HUES6 (cell line): ENCODE measurements around the gene RPTOR.

Source experiments
- H3K27ac ChIP-seq: 2 replicates; pipeline ENCODE4 v1.7.0; 2013; ENCODE audit warnings: low read depth, mild to moderate bottlenecking, low read length, inconsistent platforms
- H3K27me3 ChIP-seq: 2 replicates; pipeline ENCODE4 v1.6.1; 2013; ENCODE audit warnings: low read length; ENCODE audit not compliant: control insufficient read depth, insufficient read depth
- H3K36me3 ChIP-seq: 2 replicates; pipeline ENCODE4 v1.6.1; 2013; ENCODE audit warnings: low read length; ENCODE audit not compliant: control insufficient read depth, insufficient read depth
- H3K4me1 ChIP-seq: 2 replicates; pipeline ENCODE4 v1.6.1; 2013; ENCODE audit warnings: low read length; ENCODE audit not compliant: control insufficient read depth, insufficient read depth
- H3K4me3 ChIP-seq: 2 replicates; pipeline ENCODE4 v1.5.1; 2013; ENCODE audit warnings: low read depth, low read length
- H3K9ac ChIP-seq: one replicate; pipeline ENCODE4 v1.6.1; 2013; ENCODE audit warnings: mild to moderate bottlenecking, low read length
- H3K9me3 ChIP-seq: 2 replicates; pipeline ENCODE4 v1.6.1; 2013; ENCODE audit warnings: low read depth, low read length; ENCODE audit not compliant: control insufficient read depth, insufficient read depth

The RPTOR gene

DNA sequence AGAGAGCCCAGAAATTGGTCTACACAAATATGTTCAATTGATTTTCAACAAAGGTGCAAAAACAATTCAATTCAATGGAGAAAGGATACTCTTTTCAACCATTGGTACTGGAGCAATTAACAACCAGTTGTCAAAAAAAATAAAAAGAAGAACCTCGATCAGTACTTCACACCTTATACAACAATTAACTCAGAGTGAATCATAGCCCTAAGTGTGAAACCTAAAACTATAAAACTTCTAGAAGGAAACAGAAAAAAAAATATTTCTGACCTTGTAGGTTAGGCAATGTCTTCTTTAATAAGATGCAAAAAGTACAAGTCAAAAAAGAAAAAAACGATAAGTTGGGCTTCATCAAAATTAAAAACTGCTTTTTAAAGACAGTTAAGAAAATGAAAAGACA is 390.9 kb downstream of the RPTOR start:
- no peak overlapping the region for H3K27ac ChIP-seq
- peaks cover 4% of the 10 kb centered on the region for H3K27me3 ChIP-seq
- H3K9me3 ChIP-seq: no peaks in the 10 kb centered on the region
- H3K9ac ChIP-seq: no peak overlapping the region
- H3K4me1 ChIP-seq: peaks cover 5% of the 10 kb centered on the region
- H3K36me3 ChIP-seq: no peaks in the 10 kb centered on the region
- H3K4me3 ChIP-seq: no peak overlapping the region

DNA sequence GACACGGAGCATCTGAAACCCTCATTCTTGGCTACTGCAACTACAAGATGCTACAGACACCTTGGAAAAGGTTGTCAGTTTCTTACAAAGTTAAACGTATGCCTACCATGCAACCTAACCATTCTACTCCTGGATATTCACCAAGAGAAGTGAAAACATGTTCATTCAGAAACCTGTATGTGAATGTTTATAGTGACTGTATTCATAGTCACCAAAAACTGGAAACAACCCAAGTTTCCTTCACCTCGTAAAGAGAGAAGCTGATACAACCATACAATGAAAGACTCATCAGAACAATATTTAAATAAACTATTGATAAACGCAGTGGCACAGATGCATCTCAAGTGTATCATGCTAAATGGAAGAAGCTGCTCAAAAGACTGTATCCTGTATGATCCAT is 391.6 kb downstream of the RPTOR start:
- H3K27me3 ChIP-seq: no peaks in the 10 kb centered on the region
- H3K27ac ChIP-seq: no peak overlapping the region
- H3K9ac ChIP-seq: no peak overlapping the region
- H3K36me3 ChIP-seq: 0 out of 2 replicates have a peak, but pooled peaks cover 3% of the 10 kb centered on the region
- peaks cover 5% of the 10 kb centered on the region for H3K4me1 ChIP-seq
- H3K9me3 ChIP-seq: no peaks in the 10 kb centered on the region
- no peak overlapping the region for H3K4me3 ChIP-seq

- no peak overlapping the region for H3K27ac ChIP-seq
- H3K9ac ChIP-seq: no peak overlapping the region
- H3K36me3 ChIP-seq: 0 out of 2 replicates have a peak, but pooled peaks cover 3% of the 10 kb centered on the region
- H3K4me3 ChIP-seq: no peak overlapping the region
- H3K9me3 ChIP-seq: no peaks in the 10 kb centered on the region
- H3K27me3 ChIP-seq: no peaks in the 10 kb centered on the region
- H3K4me1 ChIP-seq: peaks cover under 1% of the 10 kb centered on the region
These were observed 392.1 kb downstream of the RPTOR start for GRCh38 chr17:80936723-80937122.

GRCh38 chr17:80937462-80938381 is 393.1 kb downstream of the RPTOR start:
- Histone ChIP-seq H3K9ac (no peak overlapping the region), H3K4me1 (no peaks in the 10 kb centered on the region), H3K27ac (no peak overlapping the region), H3K9me3 (no peaks in the 10 kb centered on the region), H3K4me3 (no peak overlapping the region), H3K36me3 (0 out of 2 replicates have a peak, but pooled peaks cover 3% of the 10 kb centered on the region), H3K27me3 (no peaks in the 10 kb centered on the region)

DNA sequence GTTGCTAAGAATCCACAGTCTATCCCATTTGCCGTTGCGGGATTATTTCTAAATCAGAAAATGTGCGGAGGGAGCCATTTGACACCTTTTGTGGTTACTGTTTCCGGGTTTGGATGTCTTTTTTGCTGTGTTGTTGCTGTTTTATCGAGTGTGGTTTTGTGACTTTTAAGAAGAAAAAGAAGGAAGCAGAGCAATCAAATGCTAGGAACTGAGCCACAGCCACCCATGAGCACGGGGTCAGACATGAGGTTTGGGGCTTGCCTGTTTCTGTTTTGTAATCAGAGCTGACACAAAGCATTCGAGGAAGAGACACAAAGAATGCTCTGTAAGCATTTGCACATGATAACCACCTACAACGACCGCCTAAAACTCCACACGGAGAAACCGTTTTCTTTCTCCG is 393.9 kb downstream of the RPTOR start:
- H3K9me3 ChIP-seq: no peaks in the 10 kb centered on the region
- no peaks in the 10 kb centered on the region for H3K27me3 ChIP-seq
- H3K36me3 ChIP-seq: 0 out of 2 replicates have a peak, but pooled peaks cover 3% of the 10 kb centered on the region
- no peak overlapping the region for H3K9ac ChIP-seq
- H3K4me3 ChIP-seq: no peak overlapping the region
- no peak overlapping the region for H3K27ac ChIP-seq
- H3K4me1 ChIP-seq: no peaks in the 10 kb centered on the region

- no peaks in the 10 kb centered on the region for H3K9me3 ChIP-seq
- no peaks in the 10 kb centered on the region for H3K27me3 ChIP-seq
- 0 out of 2 replicates have a peak, but pooled peaks cover 3% of the 10 kb centered on the region for H3K36me3 ChIP-seq
- no peak overlapping the region for H3K4me3 ChIP-seq
- no peak overlapping the region for H3K9ac ChIP-seq
- no peaks in the 10 kb centered on the region for H3K4me1 ChIP-seq
- H3K27ac ChIP-seq: no peak overlapping the region
These were observed 394.8 kb downstream of the RPTOR start for GRCh38 chr17:80939151-80940145.

DNA sequence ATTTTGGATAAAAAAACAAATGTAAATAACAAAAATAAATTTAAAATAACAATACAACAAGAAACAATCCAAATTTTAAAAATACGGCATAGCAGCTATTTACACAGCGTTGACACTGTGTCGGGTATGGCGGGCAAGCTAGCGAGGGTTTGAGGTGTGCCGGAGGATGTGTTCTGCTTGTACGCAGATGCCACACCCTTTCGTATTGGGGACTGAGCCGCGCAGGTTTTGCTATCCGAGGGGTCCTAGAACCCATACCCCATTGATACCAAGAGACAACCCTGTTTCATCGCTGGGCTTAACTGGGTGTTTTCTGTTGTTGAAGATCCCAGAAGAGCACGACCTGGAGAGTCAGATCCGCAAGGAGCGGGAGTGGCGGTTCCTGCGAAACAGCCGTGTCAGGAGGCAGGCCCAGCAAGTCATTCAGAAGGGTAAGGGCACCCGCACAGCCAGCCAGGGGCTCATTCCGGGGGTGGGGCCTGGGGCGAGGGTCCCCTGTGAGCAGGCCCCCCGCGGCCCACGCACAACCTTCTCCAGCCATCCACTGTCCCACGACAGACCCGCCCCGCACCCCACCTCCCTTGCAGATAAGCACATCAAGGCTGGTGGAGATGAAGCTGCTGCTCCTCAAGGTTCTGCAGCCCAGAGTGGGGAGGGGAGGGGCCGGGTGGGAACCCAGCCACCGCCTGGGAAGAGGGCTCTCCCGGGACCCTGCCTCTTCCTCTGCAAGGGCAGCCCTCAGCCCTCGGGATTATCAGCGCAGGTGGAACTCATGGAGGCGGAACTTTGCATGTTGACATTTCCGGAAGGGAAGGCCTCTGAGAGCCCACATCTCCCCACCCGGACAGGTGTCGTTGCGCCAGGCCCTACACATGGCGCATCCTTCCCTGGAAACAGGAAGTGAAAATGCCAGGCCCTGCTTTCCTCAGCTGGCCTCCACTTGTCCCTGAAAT is 395.8 kb downstream of the RPTOR start:
- Histone ChIP-seq H3K9ac (no peak overlapping the region), H3K4me3 (no peak overlapping the region), H3K9me3 (no peaks in the 10 kb centered on the region), H3K4me1 (no peaks in the 10 kb centered on the region), H3K27me3 (no peaks in the 10 kb centered on the region), H3K27ac (no peak overlapping the region), H3K36me3 (0 out of 2 replicates have a peak, but pooled peaks cover 3% of the 10 kb centered on the region)

DNA sequence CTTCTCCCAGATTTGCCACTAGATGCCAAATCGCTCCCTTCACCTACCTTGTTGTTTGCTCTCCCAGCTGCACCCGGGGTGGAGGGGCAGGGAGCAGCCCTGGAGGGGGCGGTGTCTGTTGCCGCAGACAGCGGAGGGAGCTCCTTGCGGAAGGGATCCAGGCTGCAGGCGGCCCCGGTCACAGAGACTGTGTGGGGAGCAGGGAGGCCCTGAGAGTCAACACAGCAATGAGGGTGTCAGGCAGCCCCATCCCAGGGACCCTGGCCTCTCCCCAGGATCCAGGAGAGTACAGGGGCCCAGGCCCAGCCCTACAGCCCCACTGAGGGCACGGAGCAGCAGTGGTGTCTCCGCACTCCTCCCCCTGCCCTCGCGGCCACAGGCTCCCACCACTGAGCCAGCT is 396.5 kb downstream of the RPTOR start:
- Histone ChIP-seq H3K27ac (no peak overlapping the region), H3K36me3 (peaks cover 10% of the 10 kb centered on the region), H3K4me3 (no peak overlapping the region), H3K9ac (no peak overlapping the region), H3K9me3 (no peaks in the 10 kb centered on the region), H3K27me3 (no peaks in the 10 kb centered on the region), H3K4me1 (no peaks in the 10 kb centered on the region)

- Histone ChIP-seq H3K27ac (no peak overlapping the region), H3K9me3 (no peaks in the 10 kb centered on the region), H3K4me1 (no peaks in the 10 kb centered on the region), H3K4me3 (no peak overlapping the region), H3K36me3 (peaks cover 16% of the 10 kb centered on the region), H3K9ac (no peak overlapping the region), H3K27me3 (no peaks in the 10 kb centered on the region)
These were observed 397.2 kb downstream of the RPTOR start for GRCh38 chr17:80941743-80942422.
